Astrocyte (in vitro differentiated cells and primary cell): ENCODE measurements around the gene C1orf210. TPM values are rescaled to one million over a fixed set of nuclear protein-coding genes. Genes with fewer than 3 reads are reported as not detected.

Experiments used
- DNase-seq: peaks from one replicate; pipeline ENCODE4 v3.0.0-alpha.2; 2010; ENCODE audit warnings: low read depth
- FAIRE-seq: peaks from 2 replicates; lab custom pipeline; 2011; peaks lifted over from hg19 to GRCh38; lab: Jason Lieb, UNC
- H2AFZ ChIP-seq: 2 replicates; pipeline ENCODE4 v1.6.0; 2012; ENCODE audit warnings: low read depth, low read length, inconsistent platforms
- H3K27ac ChIP-seq: 2 replicates; pipeline ENCODE4 v1.5.1; 2011; ENCODE audit warnings: low read depth, low read length, inconsistent platforms
- H3K27me3 ChIP-seq: 2 replicates; pipeline ENCODE4 v1.6.0; 2011; ENCODE audit warnings: low read length, inconsistent platforms; ENCODE audit not compliant: insufficient read depth
- H3K36me3 ChIP-seq: 2 replicates; pipeline ENCODE4 v1.5.1; 2011; ENCODE audit warnings: low read length, inconsistent platforms; ENCODE audit not compliant: insufficient read depth
- H3K4me1 ChIP-seq: 2 replicates; pipeline ENCODE4 v1.5.1; 2011; ENCODE audit warnings: low read length, inconsistent platforms; ENCODE audit not compliant: insufficient read depth
- H3K4me2 ChIP-seq: 2 replicates; pipeline ENCODE4 v1.6.0; 2012; ENCODE audit warnings: low read length, inconsistent platforms
- H3K4me3 ChIP-seq: 2 replicates; pipeline ENCODE4 v1.5.1; 2011; ENCODE audit warnings: low read depth, mild to moderate bottlenecking, low read length, inconsistent platforms; ENCODE audit not compliant: insufficient read depth
- H3K79me2 ChIP-seq: 2 replicates; pipeline ENCODE4 v1.6.0; 2012; ENCODE audit warnings: mild to moderate bottlenecking, low read length, inconsistent platforms; ENCODE audit not compliant: insufficient read depth
- H3K9ac ChIP-seq: 2 replicates; pipeline ENCODE4 v1.6.0; 2012; ENCODE audit warnings: mild to moderate bottlenecking, low read length, inconsistent platforms
- H3K9me3 ChIP-seq: 2 replicates; pipeline ENCODE4 v1.5.1; 2012; ENCODE audit warnings: low read depth, mild to moderate bottlenecking, low read length, inconsistent platforms; ENCODE audit not compliant: insufficient read depth
- H4K20me1 ChIP-seq: 2 replicates; pipeline ENCODE4 v1.6.0; 2012; ENCODE audit warnings: low read length, inconsistent platforms; ENCODE audit not compliant: insufficient read depth
- H3K27ac Mint-ChIP-seq: one replicate; pipeline ENCODE4 v1.8.0; 2021; ENCODE audit warnings: mild to moderate bottlenecking, mixed read lengths; ENCODE audit not compliant: unreplicated experiment
- H3K27me3 Mint-ChIP-seq: one replicate; pipeline ENCODE4 v1.8.0; 2021; ENCODE audit warnings: low read depth, mixed read lengths; ENCODE audit not compliant: unreplicated experiment
- H3K36me3 Mint-ChIP-seq: one replicate; pipeline ENCODE4 v1.8.0; 2021; ENCODE audit warnings: low read depth, mixed read lengths; ENCODE audit not compliant: unreplicated experiment
- H3K4me1 Mint-ChIP-seq: one replicate; pipeline ENCODE4 v1.8.0; 2021; ENCODE audit warnings: low read depth, mixed read lengths; ENCODE audit not compliant: unreplicated experiment
- H3K4me3 Mint-ChIP-seq: one replicate; pipeline ENCODE4 v1.8.0; 2021; ENCODE audit warnings: mild to moderate bottlenecking, moderate library complexity, mixed read lengths; ENCODE audit not compliant: unreplicated experiment
- H3K9me3 Mint-ChIP-seq: one replicate; pipeline ENCODE4 v1.8.0; 2021; ENCODE audit warnings: mild to moderate bottlenecking, mixed read lengths; ENCODE audit not compliant: unreplicated experiment
- CTCF ChIP-seq: IDR thresholded peaks from 2 replicates; pipeline ENCODE4 v1.5.1; 2011; ENCODE audit warnings: low read depth, mild to moderate bottlenecking, inconsistent platforms, low read length, moderate library complexity; ENCODE audit not compliant: insufficient read depth
- EZH2 ChIP-seq: IDR thresholded peaks from 2 replicates; pipeline ENCODE4 v1.6.1; 2012; ENCODE audit warnings: mild to moderate bottlenecking, low read length, inconsistent platforms; ENCODE audit not compliant: insufficient read depth
- total RNA-seq: library from RNA; stranded (reverse); gene quantifications from 2 replicates; pipeline ENCODE4 v1.2.1, GENCODE V29; 2021

The C1orf210 gene
- total RNA-seq, 1 donor from 2014 or later: 0.84 TPM

GRCh38 chr1:43322506-43322905 lies 37.1 kb upstream of the C1orf210 start:
- DNase-seq: no peak
- H3K4me2 ChIP-seq: no peak overlapping the region
- TF ChIP-seq EZH2 (no peak), CTCF (no peak)
- Mint-ChIP-seq H3K9me3 (peaks cover 9% of the 10 kb centered on the region), H3K27me3 (peaks cover 7% of the 10 kb centered on the region), H3K36me3 (peaks cover 6% of the 10 kb centered on the region), H3K4me1 (peaks cover 7% of the 10 kb centered on the region), H3K27ac (no peak overlapping the region), H3K4me3 (no peak overlapping the region)
- H3K36me3 ChIP-seq: no peaks in the 10 kb centered on the region
- no peak for FAIRE-seq
- H3K27ac ChIP-seq: no peak overlapping the region
- no peaks in the 10 kb centered on the region for H3K27me3 ChIP-seq
- no peaks in the 10 kb centered on the region for H3K4me1 ChIP-seq
- no peaks in the 10 kb centered on the region for H3K79me2 ChIP-seq
- H3K9ac ChIP-seq: no peak overlapping the region
- no peaks in the 10 kb centered on the region for H3K9me3 ChIP-seq
- no peak overlapping the region for H2AFZ ChIP-seq
- no peak overlapping the region for H3K4me3 ChIP-seq
- H4K20me1 ChIP-seq: no peaks in the 10 kb centered on the region

- Mint-ChIP-seq H3K9me3 (peaks cover 9% of the 10 kb centered on the region), H3K4me3 (no peak overlapping the region), H3K36me3 (peaks cover 6% of the 10 kb centered on the region), H3K27me3 (peaks cover 14% of the 10 kb centered on the region), H3K27ac (no peak overlapping the region), H3K4me1 (peaks cover 9% of the 10 kb centered on the region)
- no peaks in the 10 kb centered on the region for H3K9me3 ChIP-seq
- no peak overlapping the region for H3K27ac ChIP-seq
- H3K36me3 ChIP-seq: no peaks in the 10 kb centered on the region
- no peak overlapping the region for H3K4me2 ChIP-seq
- no peak overlapping the region for H2AFZ ChIP-seq
- no peaks in the 10 kb centered on the region for H3K27me3 ChIP-seq
- DNase-seq (no peak), FAIRE-seq (no peak)
- no peaks in the 10 kb centered on the region for H3K4me1 ChIP-seq
- H3K79me2 ChIP-seq: no peaks in the 10 kb centered on the region
- H3K9ac ChIP-seq: no peak overlapping the region
- no peak overlapping the region for H3K4me3 ChIP-seq
- no peaks in the 10 kb centered on the region for H4K20me1 ChIP-seq
- TF ChIP-seq EZH2 (no peak), CTCF (no peak)
These were observed 36.0 kb upstream of the C1orf210 start for GRCh38 chr1:43321331-43321891.

- H2AFZ ChIP-seq: no peak overlapping the region
- FAIRE-seq: no peak
- no peak for TF ChIP-seq CTCF
- no peak for TF ChIP-seq EZH2
- no peaks in the 10 kb centered on the region for H3K79me2 ChIP-seq
- H4K20me1 ChIP-seq: no peaks in the 10 kb centered on the region
- no peak overlapping the region for H3K4me3 ChIP-seq
- H3K4me1 ChIP-seq: no peaks in the 10 kb centered on the region
- H3K27ac ChIP-seq: no peak overlapping the region
- no peak overlapping the region for H3K27ac Mint-ChIP-seq
- H3K9me3 ChIP-seq: no peaks in the 10 kb centered on the region
- no peaks in the 10 kb centered on the region for H3K27me3 ChIP-seq
- H3K4me3 Mint-ChIP-seq: no peak overlapping the region
- peaks cover 14% of the 10 kb centered on the region for H3K27me3 Mint-ChIP-seq
- no peak overlapping the region for H3K4me2 ChIP-seq
- H3K36me3 ChIP-seq: no peaks in the 10 kb centered on the region
- H3K9me3 Mint-ChIP-seq: peaks cover 5% of the 10 kb centered on the region
- no peak for DNase-seq
- H3K4me1 Mint-ChIP-seq: peaks cover 9% of the 10 kb centered on the region
- peaks cover 3% of the 10 kb centered on the region for H3K36me3 Mint-ChIP-seq
- H3K9ac ChIP-seq: no peak overlapping the region
These were observed 34.4 kb upstream of the C1orf210 start for GRCh38 chr1:43319766-43320165.
